Measurements from ENCODE around the gene GNAO1. TPM values are rescaled to one million over a fixed set of nuclear protein-coding genes. Genes with fewer than 3 reads are reported as not detected.

Gene GNAO1
- total RNA-seq, 4 donors from 2014 or later, result 1.4 to 4.4 (median 2.5) TPM

GRCh38 chr16:56258508-56259424 is 67.5 kb downstream of the GNAO1 start:
- no peaks in the 10 kb centered on the region for H3K36me3 ChIP-seq
- no peak overlapping the region for H3K4me3 ChIP-seq (replicated peaks in 1 of 3)
- intact Hi-C loops (cut with DNase I), result no loop called here
- TF ChIP-seq POLR2A (IDR thresholded peaks at IDR 0.05), result no peak
- no peak for TF ChIP-seq CTCF (IDR thresholded peaks at IDR 0.05)
- WGBS, 2 donors, result 98% methylated on average over 8 of the region's 8 CpGs
- peaks cover 15 to 25% of the 10 kb centered on the region in 2 donors for H3K4me1 ChIP-seq
- no peaks in the 10 kb centered on the region for H3K27me3 ChIP-seq
- no peaks in the 10 kb centered on the region for H3K9me3 ChIP-seq
- peak overlapping the region in 2 of 3 donors; percentile 49 to 60 for H3K27ac ChIP-seq
- DNase-seq, result no peak

DNA sequence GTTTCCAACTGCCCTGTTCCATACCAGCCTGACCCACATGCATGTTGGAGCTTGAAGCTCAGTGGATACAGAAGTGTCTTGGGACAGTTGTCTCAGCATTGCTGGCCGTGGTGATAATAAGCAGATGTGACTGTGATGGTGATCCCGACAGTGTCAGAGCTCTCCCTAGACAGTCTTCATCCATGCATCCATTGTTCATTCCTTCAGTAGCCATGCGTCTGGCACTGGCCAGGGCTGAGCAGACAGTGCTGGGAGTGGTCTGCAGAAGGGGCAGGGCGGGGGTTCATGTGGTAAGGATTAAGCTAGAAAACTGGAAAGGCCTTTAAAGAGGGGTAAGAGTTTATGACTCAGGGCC is 68.1 kb downstream of the GNAO1 start:
- peaks cover 15 to 25% of the 10 kb centered on the region in 2 donors for H3K4me1 ChIP-seq
- intact Hi-C loops (cut with DNase I), result no loop called here
- H3K4me3 ChIP-seq (replicated peaks in 1 of 3), result no peak overlapping the region
- DNase-seq, result no peak
- no peak overlapping the region for H3K27ac ChIP-seq
- no peaks in the 10 kb centered on the region for H3K27me3 ChIP-seq
- no peak for TF ChIP-seq CTCF (IDR thresholded peaks at IDR 0.05)
- TF ChIP-seq POLR2A (IDR thresholded peaks at IDR 0.05), result no peak
- 96% methylated on average over 4 of the region's 4 CpGs for WGBS, 2 donors
- no peaks in the 10 kb centered on the region for H3K9me3 ChIP-seq
- no peaks in the 10 kb centered on the region for H3K36me3 ChIP-seq

DNA sequence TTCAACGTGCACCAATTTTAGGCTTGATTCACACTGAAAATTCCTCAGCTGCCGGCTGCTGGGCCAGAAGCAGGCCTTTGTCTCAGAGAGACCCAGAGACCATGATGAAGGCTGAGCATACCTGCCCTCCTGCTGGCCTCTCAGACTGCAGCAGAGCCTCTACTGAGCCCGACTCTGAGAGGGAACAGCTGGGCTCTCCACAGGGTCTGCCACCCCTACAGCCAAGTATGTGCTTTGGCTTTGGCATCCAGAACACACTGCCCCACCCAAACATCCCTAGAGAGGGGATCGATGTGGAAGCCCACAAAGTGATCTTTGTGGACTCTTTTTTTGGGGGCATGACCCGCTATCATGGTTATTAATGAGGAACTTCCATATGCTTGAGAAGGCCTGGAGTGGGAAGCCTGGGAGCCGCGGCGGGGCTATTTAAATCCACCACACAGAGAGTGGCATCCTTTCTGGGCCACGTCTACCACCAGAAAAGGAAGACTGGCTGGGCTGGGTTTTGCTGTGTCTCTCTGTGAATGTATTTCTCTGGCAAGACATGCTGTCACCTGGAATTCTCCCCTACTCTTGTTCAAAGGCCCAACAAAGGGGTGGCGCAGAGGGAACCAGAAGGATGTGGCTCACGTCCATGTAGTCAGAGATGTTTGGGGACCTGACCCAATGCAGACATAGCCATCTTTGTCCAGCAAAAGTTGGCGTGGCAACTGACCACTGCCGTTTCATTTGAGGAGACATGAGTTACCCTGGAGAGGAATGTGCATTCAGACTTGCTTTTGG is 69.3 kb downstream of the GNAO1 start:
- H3K27ac ChIP-seq, result no peak overlapping the region
- intact Hi-C loops (cut with DNase I), result no loop called here
- no peak for DNase-seq
- WGBS, 2 donors, result 88 to 93% methylated on average over 11 to 13 of the region's 13 CpGs
- H3K4me1 ChIP-seq, result peaks cover 15 to 25% of the 10 kb centered on the region in 2 donors
- no peaks in the 10 kb centered on the region for H3K9me3 ChIP-seq
- TF ChIP-seq POLR2A (IDR thresholded peaks at IDR 0.05) (no peak), CTCF (IDR thresholded peaks at IDR 0.05) (no peak)
- no peaks in the 10 kb centered on the region for H3K36me3 ChIP-seq
- H3K27me3 ChIP-seq, result no peaks in the 10 kb centered on the region
- H3K4me3 ChIP-seq (replicated peaks in 1 of 3), result no peak overlapping the region

GRCh38 chr16:56261656-56262055 is 70.4 kb downstream of the GNAO1 start:
- intact Hi-C loops (cut with DNase I), result no loop called here
- no peak overlapping the region for H3K27ac ChIP-seq
- 94 to 97% methylated on average over 2 to 7 of the region's 7 CpGs for WGBS, 2 donors

More at GRCh38 chr16:56261656-56262055, 70.4 kb downstream of the GNAO1 start:
- Histone ChIP-seq H3K4me1 (peaks cover 14 to 16% of the 10 kb centered on the region in 2 donors), H3K9me3 (no peaks in the 10 kb centered on the region), H3K27me3 (no peaks in the 10 kb centered on the region), H3K4me3 (replicated peaks in 1 of 3) (no peak overlapping the region), H3K36me3 (no peaks in the 10 kb centered on the region)
- TF ChIP-seq CTCF (IDR thresholded peaks at IDR 0.05) (no peak), POLR2A (IDR thresholded peaks at IDR 0.05) (no peak)
- DNase-seq, result no peak
